Breast epithelium (tissue), 3 donors: ENCODE measurements around the gene SLC25A42.

ENCODE experiments used
- POLR2A ChIP-seq: fragments of 450-650 bp; IDR thresholded peaks from one replicate; pipeline ENCODE4 v1.6.1; 2016; ENCODE audit warnings: antibody characterized with exemption, mild to moderate bottlenecking, moderate library complexity
- POLR2AphosphoS5 ChIP-seq, 3 donors: sonication (generic); formaldehyde crosslinking; IDR thresholded peaks; one replicate each; pipeline ENCODE4 v1.6.1; 2017; ENCODE audit warnings: antibody characterized with exemption in 3 of 3
- TF ChIP-seq, protein P1 (sequence below), 3 donors: fragments of 450-650 bp; IDR thresholded peaks; one replicate each; pipeline ENCODE4 v1.5.1; 2016 to 2017; ENCODE audit warnings: antibody characterized with exemption in 3 of 3, mild to moderate bottlenecking in 3 of 3, moderate library complexity in 3 of 3

DNA sequence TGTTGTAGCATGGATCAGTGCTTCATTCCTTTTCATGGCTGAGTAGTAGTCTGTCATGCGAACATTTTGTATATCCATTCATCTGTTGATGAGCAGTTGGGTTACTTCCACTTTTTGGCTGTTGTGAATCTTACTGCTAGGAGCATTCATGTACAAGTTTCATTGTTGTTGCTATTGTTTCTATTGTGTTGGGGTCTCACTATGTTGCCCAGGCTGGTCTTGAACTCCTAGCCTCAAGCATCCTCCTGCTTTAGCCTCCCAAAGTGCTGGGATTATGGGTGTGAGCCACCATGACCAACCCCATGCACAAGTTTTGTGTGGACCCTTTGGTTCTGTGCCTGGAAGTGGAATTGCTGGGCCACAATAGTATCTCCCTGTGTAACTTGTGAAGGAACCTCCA lies 15.8 kb downstream of the SLC25A42 start:
- no peak for TF ChIP-seq POLR2A
- TF ChIP-seq, protein P1, sequence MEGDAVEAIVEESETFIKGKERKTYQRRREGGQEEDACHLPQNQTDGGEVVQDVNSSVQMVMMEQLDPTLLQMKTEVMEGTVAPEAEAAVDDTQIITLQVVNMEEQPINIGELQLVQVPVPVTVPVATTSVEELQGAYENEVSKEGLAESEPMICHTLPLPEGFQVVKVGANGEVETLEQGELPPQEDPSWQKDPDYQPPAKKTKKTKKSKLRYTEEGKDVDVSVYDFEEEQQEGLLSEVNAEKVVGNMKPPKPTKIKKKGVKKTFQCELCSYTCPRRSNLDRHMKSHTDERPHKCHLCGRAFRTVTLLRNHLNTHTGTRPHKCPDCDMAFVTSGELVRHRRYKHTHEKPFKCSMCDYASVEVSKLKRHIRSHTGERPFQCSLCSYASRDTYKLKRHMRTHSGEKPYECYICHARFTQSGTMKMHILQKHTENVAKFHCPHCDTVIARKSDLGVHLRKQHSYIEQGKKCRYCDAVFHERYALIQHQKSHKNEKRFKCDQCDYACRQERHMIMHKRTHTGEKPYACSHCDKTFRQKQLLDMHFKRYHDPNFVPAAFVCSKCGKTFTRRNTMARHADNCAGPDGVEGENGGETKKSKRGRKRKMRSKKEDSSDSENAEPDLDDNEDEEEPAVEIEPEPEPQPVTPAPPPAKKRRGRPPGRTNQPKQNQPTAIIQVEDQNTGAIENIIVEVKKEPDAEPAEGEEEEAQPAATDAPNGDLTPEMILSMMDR (IDR thresholded peaks at IDR 0.05) = no peak
- TF ChIP-seq POLR2AphosphoS5 (IDR thresholded peaks at IDR 0.05) = no peak
